ENCODE measurements around the gene GHDC. TPM values are rescaled to one million over a fixed set of nuclear protein-coding genes. Genes with fewer than 3 reads are reported as not detected.
A peak's percentile ranks its signal among the peaks of the same experiment; 100 is the strongest.
"Not testable (repeated sequence)": the region's sequence is repeated elsewhere in the genome, so short reads cannot be mapped to it uniquely, and the experiment has no call there.

The GHDC gene
- total RNA-seq, 2 experiments from 2014 or later = 6.8 to 8.3 TPM

DNA sequence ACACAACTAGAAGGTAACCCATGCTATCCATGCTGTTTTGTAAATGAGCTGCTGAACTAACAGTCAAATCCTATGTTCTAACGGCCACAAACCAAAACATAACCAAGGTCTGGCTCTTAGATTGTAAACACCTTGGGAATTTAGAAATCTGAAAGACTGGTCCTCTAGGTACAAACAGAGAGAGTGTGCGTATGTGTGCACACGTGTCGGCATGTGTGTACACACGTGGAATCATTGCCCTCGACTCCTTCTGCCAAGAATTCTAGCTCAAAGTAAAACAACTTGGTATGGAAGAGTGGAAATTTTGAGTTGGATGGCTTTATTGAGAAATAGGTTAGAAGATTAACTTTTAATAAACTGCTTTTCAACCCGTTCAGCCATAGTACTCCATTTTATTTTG lies 18.1 kb upstream of the GHDC start:
- Histone ChIP-seq H3K36me3 (ENCODE audit: insufficient read depth, low read length) (peaks cover 91% of the 10 kb centered on the region), H3K27me3 (ENCODE audit: control insufficient read depth in 1 of 2, insufficient read depth in 2 of 2, low read length in 2 of 2) (no peaks in the 10 kb centered on the region), H3K4me3 (ENCODE audit: low read length) (no peak overlapping the region), H3K9me3 (ENCODE audit: control insufficient read depth in 1 of 2, insufficient read depth in 1 of 2, low read length in 2 of 2) (no peaks in the 10 kb centered on the region), H3K27ac (ENCODE audit: low read depth in 1 of 2, low read length in 2 of 2) (no peak overlapping the region), H3K4me1 (ENCODE audit: insufficient read depth, low read length) (no peaks in the 10 kb centered on the region)
- ATAC-seq (ENCODE audit: poor library complexity) (no peak), DNase-seq (no peak)
- Mint-ChIP-seq H3K9me3 (no peaks in the 10 kb centered on the region), H3K27me3 (no peaks in the 10 kb centered on the region), H3K36me3 (ENCODE audit: low read depth) (peaks cover 85% of the 10 kb centered on the region), H3K27ac (no peak overlapping the region), H3K4me1 (ENCODE audit: low read depth) (no peaks in the 10 kb centered on the region), H3K4me3 (no peak overlapping the region)
- TF ChIP-seq, protein P1, sequence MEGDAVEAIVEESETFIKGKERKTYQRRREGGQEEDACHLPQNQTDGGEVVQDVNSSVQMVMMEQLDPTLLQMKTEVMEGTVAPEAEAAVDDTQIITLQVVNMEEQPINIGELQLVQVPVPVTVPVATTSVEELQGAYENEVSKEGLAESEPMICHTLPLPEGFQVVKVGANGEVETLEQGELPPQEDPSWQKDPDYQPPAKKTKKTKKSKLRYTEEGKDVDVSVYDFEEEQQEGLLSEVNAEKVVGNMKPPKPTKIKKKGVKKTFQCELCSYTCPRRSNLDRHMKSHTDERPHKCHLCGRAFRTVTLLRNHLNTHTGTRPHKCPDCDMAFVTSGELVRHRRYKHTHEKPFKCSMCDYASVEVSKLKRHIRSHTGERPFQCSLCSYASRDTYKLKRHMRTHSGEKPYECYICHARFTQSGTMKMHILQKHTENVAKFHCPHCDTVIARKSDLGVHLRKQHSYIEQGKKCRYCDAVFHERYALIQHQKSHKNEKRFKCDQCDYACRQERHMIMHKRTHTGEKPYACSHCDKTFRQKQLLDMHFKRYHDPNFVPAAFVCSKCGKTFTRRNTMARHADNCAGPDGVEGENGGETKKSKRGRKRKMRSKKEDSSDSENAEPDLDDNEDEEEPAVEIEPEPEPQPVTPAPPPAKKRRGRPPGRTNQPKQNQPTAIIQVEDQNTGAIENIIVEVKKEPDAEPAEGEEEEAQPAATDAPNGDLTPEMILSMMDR (IDR thresholded peaks at IDR 0.05) = no peak
- intact Hi-C loops (cut with DNase I, micrococcal nuclease) = no loop called here
- ChIA-PET CTCF (interaction anchor here (1.7 kb wide), 1 partner anchor 10 kb away, joined by 5 read pairs; no protein-coding TSS in a partner anchor), POLR2A (interaction anchor here (0.6 to 1.5 kb wide), 2 partner anchors 18 to 1148 kb away, joined by 4 to 5 read pairs; partner anchors contain the start of gene GHDC)

DNA sequence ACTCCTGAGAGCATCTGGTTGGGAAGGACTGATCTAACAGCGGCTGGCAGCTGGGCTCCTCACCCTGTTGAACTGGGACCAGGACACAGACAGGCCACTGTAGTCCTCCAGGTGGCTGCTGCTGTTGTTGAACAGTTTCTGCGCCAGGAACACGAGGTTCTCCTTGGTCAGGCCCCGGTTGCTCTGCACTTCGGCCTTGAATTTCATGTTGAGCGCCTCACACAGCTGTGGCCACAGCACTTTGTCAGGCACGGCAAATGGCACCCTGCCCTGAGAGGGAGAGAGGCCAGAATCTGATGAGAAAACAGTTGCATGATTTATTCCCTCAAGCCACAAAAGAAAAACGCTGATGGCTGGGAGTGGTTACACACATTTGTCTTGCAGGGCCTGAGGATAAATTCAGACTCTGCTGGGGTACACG lies 17.6 kb upstream of the GHDC start:
- H3K4me3 ChIP-seq (ENCODE audit: low read length); H3K27ac Mint-ChIP-seq; H3K27ac ChIP-seq (ENCODE audit: low read depth in 1 of 2, low read length in 2 of 2); H3K9me3 ChIP-seq (ENCODE audit: control insufficient read depth in 1 of 2, insufficient read depth in 1 of 2, low read length in 2 of 2); H3K4me1 ChIP-seq (ENCODE audit: insufficient read depth, low read length); intact Hi-C loops (cut with DNase I, micrococcal nuclease); H3K4me3 Mint-ChIP-seq; H3K27me3 Mint-ChIP-seq; H3K27me3 ChIP-seq (ENCODE audit: control insufficient read depth in 1 of 2, insufficient read depth in 2 of 2, low read length in 2 of 2); H3K4me1 Mint-ChIP-seq (ENCODE audit: low read depth); DNase-seq; H3K9me3 Mint-ChIP-seq; ATAC-seq (ENCODE audit: poor library complexity): not testable (repeated sequence)
- CTCF ChIA-PET = interaction anchor here (1.7 kb wide), 1 partner anchor 10 kb away, joined by 5 read pairs; no protein-coding TSS in a partner anchor
- POLR2A ChIA-PET = interaction anchor here (1.5 kb wide), 1 partner anchor 18 kb away, joined by 4 read pairs; the partner anchor contains the start of gene GHDC
- peaks cover 91% of the 10 kb centered on the region for H3K36me3 ChIP-seq (ENCODE audit: insufficient read depth, low read length)
- H3K36me3 Mint-ChIP-seq (ENCODE audit: low read depth) = peaks cover 85% of the 10 kb centered on the region

GRCh38 chr17:42210046-42210445 lies 15.8 kb upstream of the GHDC start:
- Mint-ChIP-seq H3K4me1 (ENCODE audit: low read depth) (no peaks in the 10 kb centered on the region), H3K36me3 (ENCODE audit: low read depth) (peaks cover 83% of the 10 kb centered on the region), H3K27me3 (no peaks in the 10 kb centered on the region), H3K9me3 (no peaks in the 10 kb centered on the region), H3K4me3 (no peak overlapping the region), H3K27ac (no peak overlapping the region)
- ChIA-PET POLR2A (no interaction called here), CTCF (no interaction called here)
- no peak for DNase-seq
- Histone ChIP-seq H3K27me3 (ENCODE audit: control insufficient read depth in 1 of 2, insufficient read depth in 2 of 2, low read length in 2 of 2) (no peaks in the 10 kb centered on the region), H3K36me3 (ENCODE audit: insufficient read depth, low read length) (peaks cover 89% of the 10 kb centered on the region), H3K27ac (ENCODE audit: low read depth in 1 of 2, low read length in 2 of 2) (no peak overlapping the region), H3K4me3 (ENCODE audit: low read length) (no peak overlapping the region), H3K9me3 (ENCODE audit: control insufficient read depth in 1 of 2, insufficient read depth in 1 of 2, low read length in 2 of 2) (no peaks in the 10 kb centered on the region), H3K4me1 (ENCODE audit: insufficient read depth, low read length) (no peaks in the 10 kb centered on the region)
- intact Hi-C loops (cut with DNase I, micrococcal nuclease) = no loop called here
- TF ChIP-seq, protein P1 (IDR thresholded peaks at IDR 0.05) = no peak
- ATAC-seq (ENCODE audit: poor library complexity) = no peak

DNA sequence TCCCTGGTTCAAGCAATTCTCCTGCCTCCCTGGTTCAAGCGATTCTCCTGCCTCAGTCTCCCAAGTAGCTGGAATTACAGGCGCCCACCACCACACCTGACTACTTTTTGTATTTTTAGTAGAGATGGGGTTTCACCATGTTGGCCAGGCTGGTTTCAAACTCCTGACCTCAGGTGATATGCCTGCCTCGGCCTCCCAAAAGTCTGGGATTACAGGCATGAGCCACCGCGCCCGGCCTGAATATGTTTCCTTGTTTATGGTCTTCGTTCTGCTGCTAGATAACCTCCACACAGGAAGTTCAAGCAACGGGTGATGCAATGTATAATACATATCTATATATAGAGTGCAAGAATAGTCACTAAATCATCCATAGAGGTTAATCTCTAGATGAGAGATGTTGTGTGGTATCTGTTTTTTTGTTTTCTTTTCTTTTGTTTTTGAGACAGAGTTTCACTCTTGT lies 11.9 kb upstream of the GHDC start:
- H3K4me1 Mint-ChIP-seq (ENCODE audit: low read depth); H3K27me3 Mint-ChIP-seq; ATAC-seq (ENCODE audit: poor library complexity); intact Hi-C loops (cut with DNase I, micrococcal nuclease); H3K9me3 ChIP-seq (ENCODE audit: control insufficient read depth in 1 of 2, insufficient read depth in 1 of 2, low read length in 2 of 2); DNase-seq; POLR2A ChIA-PET; H3K9me3 Mint-ChIP-seq; H3K4me3 Mint-ChIP-seq; H3K27me3 ChIP-seq (ENCODE audit: control insufficient read depth in 1 of 2, insufficient read depth in 2 of 2, low read length in 2 of 2); H3K27ac ChIP-seq (ENCODE audit: low read depth in 1 of 2, low read length in 2 of 2); H3K4me3 ChIP-seq (ENCODE audit: low read length); H3K4me1 ChIP-seq (ENCODE audit: insufficient read depth, low read length): not testable (repeated sequence)
- Mint-ChIP-seq H3K36me3 (ENCODE audit: low read depth) (peaks cover 88% of the 10 kb centered on the region), H3K27ac (peak overlapping the region; percentile 7)
- CTCF ChIA-PET = interaction anchor here (0.7 to 2.9 kb wide), 2 partner anchors 17 to 293 kb away, joined by 3 to 11 read pairs; no protein-coding TSS in a partner anchor
- H3K36me3 ChIP-seq (ENCODE audit: insufficient read depth, low read length) = peaks cover 85% of the 10 kb centered on the region

All from CD4-positive, alpha-beta T cell (primary cell).